DND-41 (cell line): Measurements from ENCODE around the gene ASF1B.

Experiments
- EZH2 ChIP-seq: IDR thresholded peaks from 3 replicates; pipeline ENCODE4 v1.6.1; 2012; ENCODE audit warnings: borderline replicate concordance, low read depth, mild to moderate bottlenecking, moderate library complexity, low read length, inconsistent platforms; ENCODE audit not compliant: severe bottlenecking
- TF ChIP-seq, protein P1 (sequence below): IDR thresholded peaks from 2 replicates; pipeline ENCODE4 v1.5.1; 2012; ENCODE audit warnings: borderline replicate concordance, low read length, moderate library complexity, mild to moderate bottlenecking; ENCODE audit not compliant: poor library complexity, severe bottlenecking; ENCODE audit errors: extremely low read depth

DNA sequence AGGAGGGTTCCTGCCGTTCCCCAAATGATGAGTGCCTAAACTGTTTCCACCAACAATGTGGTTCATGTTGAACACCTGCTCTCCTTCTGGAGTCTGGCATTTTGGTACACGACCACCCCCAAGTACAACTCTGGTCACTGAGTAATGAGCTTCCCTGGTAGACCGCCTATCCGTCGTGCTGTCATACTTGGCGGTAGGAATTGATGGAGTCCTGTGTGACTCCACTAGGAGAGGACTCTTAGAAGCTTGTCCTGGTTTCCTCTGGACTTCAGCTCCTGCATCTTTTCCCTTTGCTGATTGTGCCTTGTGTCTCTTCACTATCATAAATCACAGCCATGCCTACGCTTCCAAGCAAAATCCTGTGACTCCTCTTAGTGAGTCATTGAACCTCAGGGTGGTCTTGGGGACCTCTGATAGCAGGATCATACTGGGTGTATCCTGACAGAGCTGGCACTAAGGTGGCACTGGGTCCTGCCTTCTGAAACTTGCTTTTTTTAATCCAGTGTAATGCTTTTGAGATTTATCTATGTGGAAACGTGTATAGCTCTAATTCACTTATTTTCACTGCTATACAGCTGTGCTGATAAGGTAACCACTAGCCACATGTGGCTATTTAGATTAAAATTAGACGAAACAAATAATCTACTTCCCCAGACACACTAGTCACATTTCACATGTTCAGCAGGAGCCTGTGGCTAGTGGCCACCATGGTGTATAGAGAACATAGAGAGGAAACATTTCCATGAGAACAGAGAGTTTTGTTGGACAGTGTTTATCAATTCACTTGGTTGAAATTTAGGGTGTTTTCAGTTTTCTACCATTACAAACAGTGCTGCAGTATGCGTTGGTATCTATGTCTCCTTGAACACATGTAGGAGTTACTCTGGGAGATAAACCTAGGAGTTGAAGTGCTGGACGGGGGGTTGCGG is 6.1 kb upstream of the ASF1B start:
- TF ChIP-seq, protein P1, sequence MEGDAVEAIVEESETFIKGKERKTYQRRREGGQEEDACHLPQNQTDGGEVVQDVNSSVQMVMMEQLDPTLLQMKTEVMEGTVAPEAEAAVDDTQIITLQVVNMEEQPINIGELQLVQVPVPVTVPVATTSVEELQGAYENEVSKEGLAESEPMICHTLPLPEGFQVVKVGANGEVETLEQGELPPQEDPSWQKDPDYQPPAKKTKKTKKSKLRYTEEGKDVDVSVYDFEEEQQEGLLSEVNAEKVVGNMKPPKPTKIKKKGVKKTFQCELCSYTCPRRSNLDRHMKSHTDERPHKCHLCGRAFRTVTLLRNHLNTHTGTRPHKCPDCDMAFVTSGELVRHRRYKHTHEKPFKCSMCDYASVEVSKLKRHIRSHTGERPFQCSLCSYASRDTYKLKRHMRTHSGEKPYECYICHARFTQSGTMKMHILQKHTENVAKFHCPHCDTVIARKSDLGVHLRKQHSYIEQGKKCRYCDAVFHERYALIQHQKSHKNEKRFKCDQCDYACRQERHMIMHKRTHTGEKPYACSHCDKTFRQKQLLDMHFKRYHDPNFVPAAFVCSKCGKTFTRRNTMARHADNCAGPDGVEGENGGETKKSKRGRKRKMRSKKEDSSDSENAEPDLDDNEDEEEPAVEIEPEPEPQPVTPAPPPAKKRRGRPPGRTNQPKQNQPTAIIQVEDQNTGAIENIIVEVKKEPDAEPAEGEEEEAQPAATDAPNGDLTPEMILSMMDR: no peak
- no peak for TF ChIP-seq EZH2
